ENCODE results near the gene ZNF423.
"Not testable (repeated sequence)": the region's sequence is repeated elsewhere in the genome, so short reads cannot be mapped to it uniquely, and the experiment has no call there.

ZNF423 gene

GRCh38 chr16:49514073-49514980, 341.6 kb downstream of the ZNF423 start:
- H3K9me3 ChIP-seq (ENCODE audit: control insufficient read depth in 2 of 2, low read length in 2 of 2) = no peaks in the 10 kb centered on the region
- H3K27me3 ChIP-seq (ENCODE audit: control insufficient read depth in 2 of 2, insufficient read depth in 2 of 2, low read length in 2 of 2) = no peaks in the 10 kb centered on the region
- no peak overlapping the region for H3K4me3 ChIP-seq (ENCODE audit: low read length in 2 of 2)
- H3K4me1 ChIP-seq (ENCODE audit: control insufficient read depth in 2 of 2, insufficient read depth in 2 of 2, low read length in 2 of 2) = no peaks in the 10 kb centered on the region
- no peaks in the 10 kb centered on the region for H3K36me3 ChIP-seq (ENCODE audit: control insufficient read depth in 2 of 2, insufficient read depth in 2 of 2, low read length in 2 of 2)
- no peak overlapping the region for H3K27ac ChIP-seq (ENCODE audit: low read depth in 2 of 2, low read length in 2 of 2)
- no peak overlapping the region for H3K9ac ChIP-seq (ENCODE audit: low read depth in 1 of 2, low read length in 2 of 2)

GRCh38 chr16:49513040-49513439, 342.9 kb downstream of the ZNF423 start:
- Histone ChIP-seq H3K27ac (ENCODE audit: low read depth in 2 of 2, low read length in 2 of 2) (no peak overlapping the region), H3K9me3 (ENCODE audit: control insufficient read depth in 2 of 2, low read length in 2 of 2) (no peaks in the 10 kb centered on the region), H3K36me3 (ENCODE audit: control insufficient read depth in 2 of 2, insufficient read depth in 2 of 2, low read length in 2 of 2) (no peaks in the 10 kb centered on the region), H3K4me1 (ENCODE audit: control insufficient read depth in 2 of 2, insufficient read depth in 2 of 2, low read length in 2 of 2) (no peaks in the 10 kb centered on the region), H3K9ac (ENCODE audit: low read depth in 1 of 2, low read length in 2 of 2) (no peak overlapping the region), H3K4me3 (ENCODE audit: low read length in 2 of 2) (no peak overlapping the region), H3K27me3 (ENCODE audit: control insufficient read depth in 2 of 2, insufficient read depth in 2 of 2, low read length in 2 of 2) (no peaks in the 10 kb centered on the region)

- H3K27ac ChIP-seq (ENCODE audit: low read depth in 2 of 2, low read length in 2 of 2) = no peak overlapping the region
- H3K4me1 ChIP-seq (ENCODE audit: control insufficient read depth in 2 of 2, insufficient read depth in 2 of 2, low read length in 2 of 2) = no peaks in the 10 kb centered on the region
- no peaks in the 10 kb centered on the region for H3K27me3 ChIP-seq (ENCODE audit: control insufficient read depth in 2 of 2, insufficient read depth in 2 of 2, low read length in 2 of 2)
- H3K9ac ChIP-seq (ENCODE audit: low read depth in 1 of 2, low read length in 2 of 2) = no peak overlapping the region
- H3K36me3 ChIP-seq (ENCODE audit: control insufficient read depth in 2 of 2, insufficient read depth in 2 of 2, low read length in 2 of 2) = no peaks in the 10 kb centered on the region
- no peaks in the 10 kb centered on the region for H3K9me3 ChIP-seq (ENCODE audit: control insufficient read depth in 2 of 2, low read length in 2 of 2)
- no peak overlapping the region for H3K4me3 ChIP-seq (ENCODE audit: low read length in 2 of 2)
Observed at GRCh38 chr16:49510654-49511305, 345.1 kb downstream of the ZNF423 start.

GRCh38 chr16:49510141-49510540, 345.8 kb downstream of the ZNF423 start:
- Histone ChIP-seq H3K27ac (ENCODE audit: low read depth in 2 of 2, low read length in 2 of 2) (no peak overlapping the region), H3K4me1 (ENCODE audit: control insufficient read depth in 2 of 2, insufficient read depth in 2 of 2, low read length in 2 of 2) (no peaks in the 10 kb centered on the region), H3K9me3 (ENCODE audit: control insufficient read depth in 2 of 2, low read length in 2 of 2) (no peaks in the 10 kb centered on the region), H3K4me3 (ENCODE audit: low read length in 2 of 2) (no peak overlapping the region), H3K9ac (ENCODE audit: low read depth in 1 of 2, low read length in 2 of 2) (no peak overlapping the region), H3K27me3 (ENCODE audit: control insufficient read depth in 2 of 2, insufficient read depth in 2 of 2, low read length in 2 of 2) (no peaks in the 10 kb centered on the region), H3K36me3 (ENCODE audit: control insufficient read depth in 2 of 2, insufficient read depth in 2 of 2, low read length in 2 of 2) (no peaks in the 10 kb centered on the region)

GRCh38 chr16:49506058-49507013, 349.6 kb downstream of the ZNF423 start:
- not testable (repeated sequence) for H3K27me3 ChIP-seq (ENCODE audit: control insufficient read depth in 2 of 2, insufficient read depth in 2 of 2, low read length in 2 of 2); H3K9ac ChIP-seq (ENCODE audit: low read depth in 1 of 2, low read length in 2 of 2); H3K9me3 ChIP-seq (ENCODE audit: control insufficient read depth in 2 of 2, low read length in 2 of 2); H3K36me3 ChIP-seq (ENCODE audit: control insufficient read depth in 2 of 2, insufficient read depth in 2 of 2, low read length in 2 of 2); H3K27ac ChIP-seq (ENCODE audit: low read depth in 2 of 2, low read length in 2 of 2); H3K4me1 ChIP-seq (ENCODE audit: control insufficient read depth in 2 of 2, insufficient read depth in 2 of 2, low read length in 2 of 2); H3K4me3 ChIP-seq (ENCODE audit: low read length in 2 of 2)

DNA sequence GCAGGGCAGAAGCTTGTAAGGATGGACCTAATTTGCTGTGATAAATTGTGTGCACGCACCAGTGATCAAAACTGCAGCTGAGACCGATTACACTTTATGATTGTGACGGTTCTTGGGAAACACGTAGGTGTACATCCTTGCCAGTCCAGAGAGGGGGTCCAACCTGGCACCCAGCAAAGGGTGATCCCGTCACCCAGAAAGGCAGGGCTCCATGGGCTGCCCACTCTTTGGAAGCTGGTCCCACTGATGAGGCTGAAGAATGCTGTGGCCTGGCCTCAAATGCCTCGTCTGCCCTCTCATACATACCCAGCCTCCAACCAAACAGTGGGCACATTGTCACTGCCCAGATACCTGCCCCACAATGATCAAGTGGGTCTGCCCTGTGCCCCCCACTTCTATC, 350.4 kb downstream of the ZNF423 start:
- H3K27me3 ChIP-seq (ENCODE audit: control insufficient read depth in 2 of 2, insufficient read depth in 2 of 2, low read length in 2 of 2) = no peaks in the 10 kb centered on the region
- no peaks in the 10 kb centered on the region for H3K36me3 ChIP-seq (ENCODE audit: control insufficient read depth in 2 of 2, insufficient read depth in 2 of 2, low read length in 2 of 2)
- H3K9me3 ChIP-seq (ENCODE audit: control insufficient read depth in 2 of 2, low read length in 2 of 2) = no peaks in the 10 kb centered on the region
- no peak overlapping the region for H3K4me3 ChIP-seq (ENCODE audit: low read length in 2 of 2)
- no peak overlapping the region for H3K27ac ChIP-seq (ENCODE audit: low read depth in 2 of 2, low read length in 2 of 2)
- H3K9ac ChIP-seq (ENCODE audit: low read depth in 1 of 2, low read length in 2 of 2) = no peak overlapping the region
- no peaks in the 10 kb centered on the region for H3K4me1 ChIP-seq (ENCODE audit: control insufficient read depth in 2 of 2, insufficient read depth in 2 of 2, low read length in 2 of 2)

- Histone ChIP-seq H3K4me3 (ENCODE audit: low read length in 2 of 2) (no peak overlapping the region), H3K9ac (ENCODE audit: low read depth in 1 of 2, low read length in 2 of 2) (no peak overlapping the region), H3K36me3 (ENCODE audit: control insufficient read depth in 2 of 2, insufficient read depth in 2 of 2, low read length in 2 of 2) (no peaks in the 10 kb centered on the region), H3K4me1 (ENCODE audit: control insufficient read depth in 2 of 2, insufficient read depth in 2 of 2, low read length in 2 of 2) (no peaks in the 10 kb centered on the region), H3K27me3 (ENCODE audit: control insufficient read depth in 2 of 2, insufficient read depth in 2 of 2, low read length in 2 of 2) (no peaks in the 10 kb centered on the region), H3K27ac (ENCODE audit: low read depth in 2 of 2, low read length in 2 of 2) (no peak overlapping the region), H3K9me3 (ENCODE audit: control insufficient read depth in 2 of 2, low read length in 2 of 2) (no peaks in the 10 kb centered on the region)
Observed at GRCh38 chr16:49504626-49505025, 351.3 kb downstream of the ZNF423 start.

GRCh38 chr16:49504023-49504364, 351.9 kb downstream of the ZNF423 start:
- Histone ChIP-seq H3K36me3 (ENCODE audit: control insufficient read depth in 2 of 2, insufficient read depth in 2 of 2, low read length in 2 of 2) (no peaks in the 10 kb centered on the region), H3K27ac (ENCODE audit: low read depth in 2 of 2, low read length in 2 of 2) (no peak overlapping the region), H3K4me1 (ENCODE audit: control insufficient read depth in 2 of 2, insufficient read depth in 2 of 2, low read length in 2 of 2) (no peaks in the 10 kb centered on the region), H3K4me3 (ENCODE audit: low read length in 2 of 2) (no peak overlapping the region), H3K9me3 (ENCODE audit: control insufficient read depth in 2 of 2, low read length in 2 of 2) (no peaks in the 10 kb centered on the region), H3K9ac (ENCODE audit: low read depth in 1 of 2, low read length in 2 of 2) (no peak overlapping the region), H3K27me3 (ENCODE audit: control insufficient read depth in 2 of 2, insufficient read depth in 2 of 2, low read length in 2 of 2) (no peaks in the 10 kb centered on the region)

DNA sequence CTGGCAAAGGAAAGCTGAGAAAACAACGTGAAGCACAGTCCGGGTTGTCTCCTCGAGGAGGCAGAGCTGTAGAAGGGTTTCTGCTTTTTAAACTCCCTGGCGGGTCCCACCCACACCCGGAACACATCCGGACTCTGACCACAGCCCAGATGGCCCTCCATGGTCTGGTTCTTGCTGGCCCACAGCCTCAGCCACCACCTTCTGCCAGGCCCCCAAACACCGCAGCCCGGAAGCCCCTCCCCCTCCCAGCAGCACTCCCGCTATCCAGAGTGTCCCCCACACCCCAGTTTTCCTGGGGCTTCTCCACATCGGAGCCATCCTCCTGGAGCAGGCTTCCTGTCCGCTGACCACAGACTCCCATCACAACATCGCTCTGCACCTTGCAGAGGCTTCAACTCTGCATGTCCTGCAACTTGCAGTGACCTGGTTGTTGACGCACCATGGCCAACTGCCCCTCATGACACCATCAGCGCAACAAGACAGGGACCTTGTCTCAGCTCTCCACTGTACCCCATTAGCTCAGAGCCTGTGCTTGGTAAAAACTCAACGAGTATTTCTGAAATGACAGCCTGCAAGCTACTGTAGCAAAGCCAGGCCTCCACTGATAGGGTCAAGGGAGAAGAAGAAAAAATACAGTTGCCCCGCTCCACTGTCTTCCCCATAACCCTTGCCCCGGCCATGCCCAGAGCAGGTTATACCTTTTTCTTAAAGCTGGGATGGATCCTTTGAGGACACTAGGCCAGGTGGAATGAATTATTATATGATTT, 352.5 kb downstream of the ZNF423 start:
- Histone ChIP-seq H3K4me3 (ENCODE audit: low read length in 2 of 2) (peak overlapping the region in 1 of 2 donors; percentile 13), H3K36me3 (ENCODE audit: control insufficient read depth in 2 of 2, insufficient read depth in 2 of 2, low read length in 2 of 2) (no peaks in the 10 kb centered on the region), H3K27ac (ENCODE audit: low read depth in 2 of 2, low read length in 2 of 2) (no peak overlapping the region), H3K27me3 (ENCODE audit: control insufficient read depth in 2 of 2, insufficient read depth in 2 of 2, low read length in 2 of 2) (no peaks in the 10 kb centered on the region), H3K9me3 (ENCODE audit: control insufficient read depth in 2 of 2, low read length in 2 of 2) (no peaks in the 10 kb centered on the region), H3K4me1 (ENCODE audit: control insufficient read depth in 2 of 2, insufficient read depth in 2 of 2, low read length in 2 of 2) (no peaks in the 10 kb centered on the region), H3K9ac (ENCODE audit: low read depth in 1 of 2, low read length in 2 of 2) (no peak overlapping the region)
